Measurements from ENCODE around the gene EHMT2.

- TF ChIP-seq CTCF (IDR thresholded peaks at IDR 0.05 in 2 of 3, conservative IDR thresholded peaks at IDR 0.05 in 1 of 3; ENCODE audit: borderline replicate concordance in 1 of 3, insufficient read depth in 1 of 3, low read depth in 2 of 3, low read length in 2 of 3), result no peak
- TF ChIP-seq EZH2 (IDR thresholded peaks at IDR 0.05), result no peak
- no peak for TF ChIP-seq EGR1 (IDR thresholded peaks at IDR 0.05; ENCODE audit: low read depth)
- TF ChIP-seq POLR2A (IDR thresholded peaks at IDR 0.05; ENCODE audit: borderline replicate concordance, extremely low read depth, insufficient read depth, insufficient read length), result no peak
- no peak for TF ChIP-seq JUND (IDR thresholded peaks at IDR 0.05)
- TF ChIP-seq POLR2AphosphoS5 (IDR thresholded peaks at IDR 0.05; ENCODE audit: low read depth, low read length), result no peak
- TF ChIP-seq TCF7L2 (IDR thresholded peaks at IDR 0.05; ENCODE audit: borderline replicate concordance, extremely low read depth, insufficient read depth, insufficient read length), result no peak
- TF ChIP-seq ELF1 (IDR thresholded peaks at IDR 0.05; ENCODE audit: borderline replicate concordance, low read depth), result no peak
- TF ChIP-seq REST (IDR thresholded peaks at IDR 0.05; ENCODE audit: low read depth), result no peak
- no peak for TF ChIP-seq RAD21 (IDR thresholded peaks at IDR 0.05; ENCODE audit: low read depth)
- no peak for TF ChIP-seq SP1 (IDR thresholded peaks at IDR 0.05; ENCODE audit: low read depth)
- no peak for TF ChIP-seq ZNF274 (IDR thresholded peaks at IDR 0.05; ENCODE audit: low read depth, low read length)
- TF ChIP-seq EZH2phosphoT487 (IDR thresholded peaks at IDR 0.05; ENCODE audit: borderline replicate concordance), result no peak
- no peak for TF ChIP-seq YY1 (IDR thresholded peaks at IDR 0.05; ENCODE audit: extremely low read depth, insufficient replicate concordance, low read depth, low read length)
Measured at GRCh38 chr6:31906122-31906521, 8.6 kb upstream of the EHMT2 start.

Measured in HCT116 (cell line).